Ishikawa (cell line): ENCODE measurements around the gene PEAK1.

Experiments
- CEBPB ChIP-seq: IDR thresholded peaks from 2 replicates; pipeline ENCODE4 v1.6.1; 2012
- CREB1 ChIP-seq: IDR thresholded peaks from 2 replicates; pipeline ENCODE4 v1.6.1; 2012; ENCODE audit warnings: low read depth
- EGR1 ChIP-seq: IDR thresholded peaks from 2 replicates; pipeline ENCODE4 v1.6.1; 2012
- EP300 ChIP-seq: IDR thresholded peaks from 2 replicates; pipeline ENCODE4 v1.6.1; 2012; ENCODE audit warnings: borderline replicate concordance
- FOXM1 ChIP-seq: IDR thresholded peaks from 2 replicates; pipeline ENCODE4 v1.6.1; 2012; ENCODE audit warnings: low read depth, borderline replicate concordance
- MAX ChIP-seq: IDR thresholded peaks from 2 replicates; pipeline ENCODE4 v1.6.1; 2012
- NFIC ChIP-seq: IDR thresholded peaks from 2 replicates; pipeline ENCODE4 v1.6.1; 2012
- RAD21 ChIP-seq: IDR thresholded peaks from 2 replicates; pipeline ENCODE4 v1.6.1; 2012; ENCODE audit warnings: low read depth
- REST ChIP-seq: IDR thresholded peaks from 2 replicates; pipeline ENCODE4 v1.6.1; 2012; ENCODE audit warnings: low read depth, mild to moderate bottlenecking
- TAF1 ChIP-seq: IDR thresholded peaks from 2 replicates; pipeline ENCODE4 v1.6.1; 2012; ENCODE audit warnings: low read depth, mild to moderate bottlenecking
- TCF12 ChIP-seq: IDR thresholded peaks from 2 replicates; pipeline ENCODE4 v1.6.1; 2012; ENCODE audit warnings: low read depth
- TEAD4 ChIP-seq: IDR thresholded peaks from 2 replicates; pipeline ENCODE4 v1.6.1; 2012
- USF1 ChIP-seq: IDR thresholded peaks from 2 replicates; pipeline ENCODE4 v1.6.1; 2012
- YY1 ChIP-seq: IDR thresholded peaks from 2 replicates; pipeline ENCODE4 v1.6.1; 2012; ENCODE audit warnings: low read depth
- ZBTB7A ChIP-seq: IDR thresholded peaks from 2 replicates; pipeline ENCODE4 v1.6.1; 2012; ENCODE audit warnings: low read depth

Gene PEAK1

GRCh38 chr15:77167406-77167805 lies 252.5 kb downstream of the PEAK1 start:
- TF ChIP-seq USF1 (no peak), EP300 (no peak), CREB1 (no peak), FOXM1 (no peak), TCF12 (no peak), TEAD4 (no peak), ZBTB7A (no peak), TAF1 (no peak), RAD21 (no peak), REST (no peak), MAX (no peak), NFIC (no peak), YY1 (no peak), EGR1 (no peak), CEBPB (no peak)

- TF ChIP-seq CREB1: no peak
- TF ChIP-seq EGR1: no peak
- no peak for TF ChIP-seq CEBPB
- no peak for TF ChIP-seq REST
- no peak for TF ChIP-seq TAF1
- no peak for TF ChIP-seq ZBTB7A
- TF ChIP-seq USF1: no peak
- no peak for TF ChIP-seq NFIC
- no peak for TF ChIP-seq YY1
Observed at GRCh38 chr15:77163781-77164384, 256.0 kb downstream of the PEAK1 start.

- TF ChIP-seq CREB1 (no peak), CEBPB (no peak), ZBTB7A (no peak), FOXM1 (no peak), USF1 (no peak), REST (no peak), YY1 (no peak), MAX (no peak), NFIC (no peak), TAF1 (no peak), EP300 (no peak), TEAD4 (no peak), EGR1 (no peak), RAD21 (no peak), TCF12 (no peak)
Observed at GRCh38 chr15:77162872-77163633, 256.9 kb downstream of the PEAK1 start.
